HEK293T (cell line): ENCODE data around the gene TRIM29.

Experiments used
- CTCF ChIA-PET: fragments of 350-600 bp; formaldehyde crosslinking; extraction: SDS; loops from one replicate; lab custom pipeline; 2021; ENCODE audit warnings: antibody characterized with exemption, inconsistent platforms; lab: Yijun Ruan, JAX
- POLR2A ChIA-PET: fragments of 350-600 bp; formaldehyde crosslinking; extraction: SDS; loops from one replicate; lab custom pipeline; 2020; ENCODE audit warnings: antibody characterized with exemption, inconsistent platforms; lab: Yijun Ruan, JAX
- DNase-seq: peaks from one replicate; pipeline ENCODE4 v3.0.0; 2012; ENCODE audit warnings: mixed read lengths; ENCODE audit errors: extremely low spot score
- ARNT ChIP-seq: fragments of 450-650 bp; IDR thresholded peaks from 2 replicates; pipeline ENCODE4 v1.6.1; 2017; ENCODE audit warnings: mild to moderate bottlenecking
- BHLHE40 ChIP-seq: fragments of 450-650 bp; IDR thresholded peaks from 2 replicates; pipeline ENCODE4 v1.6.1; 2016; ENCODE audit warnings: mild to moderate bottlenecking, moderate library complexity, borderline replicate concordance
- CTBP1 ChIP-seq: fragments of 450-650 bp; IDR thresholded peaks from 2 replicates; pipeline ENCODE4 v1.6.1; 2016; ENCODE audit warnings: borderline replicate concordance
- ELF4 ChIP-seq: fragments of 450-650 bp; IDR thresholded peaks from 2 replicates; pipeline ENCODE4 v1.6.1; 2017; ENCODE audit warnings: antibody characterized with exemption
- FOXA1 ChIP-seq: fragments of 450-650 bp; IDR thresholded peaks from 2 replicates; pipeline ENCODE4 v1.6.1; 2016; ENCODE audit warnings: mild to moderate bottlenecking
- FOXK2 ChIP-seq: fragments of 450-650 bp; IDR thresholded peaks from 2 replicates; pipeline ENCODE4 v1.6.1; 2016; ENCODE audit warnings: mild to moderate bottlenecking
- FOXM1 ChIP-seq: fragments of 450-650 bp; IDR thresholded peaks from 2 replicates; pipeline ENCODE4 v1.6.1; 2017; ENCODE audit warnings: mild to moderate bottlenecking, borderline replicate concordance
- HDGF ChIP-seq: fragments of 450-650 bp; IDR thresholded peaks from 2 replicates; pipeline ENCODE4 v1.6.1; 2017; ENCODE audit warnings: antibody characterized with exemption, borderline replicate concordance
- L3MBTL2 ChIP-seq: fragments of 450-650 bp; conservative IDR thresholded peaks from 2 replicates; pipeline ENCODE4 v1.6.1; 2016; ENCODE audit warnings: mild to moderate bottlenecking
- LEF1 ChIP-seq: fragments of 450-650 bp; IDR thresholded peaks from 2 replicates; pipeline ENCODE4 v1.6.1; 2017; ENCODE audit warnings: mild to moderate bottlenecking, borderline replicate concordance
- NFRKB ChIP-seq: fragments of 450-650 bp; IDR thresholded peaks from 2 replicates; pipeline ENCODE4 v1.6.1; 2016; ENCODE audit warnings: mild to moderate bottlenecking, moderate library complexity
- SP1 ChIP-seq: fragments of 450-650 bp; IDR thresholded peaks from 2 replicates; pipeline ENCODE4 v1.6.1; 2017
- SUZ12 ChIP-seq: fragments of 450-650 bp; IDR thresholded peaks from 2 replicates; pipeline ENCODE4 v1.6.1; 2016; ENCODE audit warnings: mild to moderate bottlenecking
- TARDBP ChIP-seq: fragments of 450-650 bp; IDR thresholded peaks from 2 replicates; pipeline ENCODE4 v1.6.1; 2016
- ZNF384 ChIP-seq: fragments of 450-650 bp; IDR thresholded peaks from 2 replicates; pipeline ENCODE4 v1.6.1; 2016
- TF ChIP-seq, protein P1 (sequence below): fragments of 450-650 bp; IDR thresholded peaks from 2 replicates; pipeline ENCODE4 v1.6.1; 2016

The TRIM29 gene

DNA sequence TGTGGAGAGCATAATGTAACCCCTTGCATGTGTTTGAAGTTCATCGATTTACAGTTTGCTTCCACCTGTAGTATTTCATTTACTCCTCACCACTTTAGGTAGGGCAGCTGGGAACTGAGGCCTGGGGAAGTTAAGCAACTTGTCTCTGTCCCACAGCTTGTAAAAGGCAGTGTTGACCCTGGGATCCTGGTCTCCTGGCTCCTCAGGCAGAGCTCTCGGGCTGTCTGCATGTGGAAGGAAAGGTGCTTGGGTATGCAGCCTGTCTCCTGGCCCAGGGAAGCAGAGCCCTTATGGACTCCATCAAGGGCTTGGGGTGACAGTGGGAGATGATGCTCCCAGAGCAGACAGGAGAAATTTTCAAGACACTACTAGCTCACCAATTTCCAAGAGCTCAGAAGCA, 49.9 kb downstream of the TRIM29 start:
- TF ChIP-seq NFRKB: no peak
- TF ChIP-seq SP1: no peak
- TF ChIP-seq LEF1: no peak
- no peak for TF ChIP-seq BHLHE40
- TF ChIP-seq ELF4: no peak
- no peak for TF ChIP-seq HDGF
- no peak for TF ChIP-seq L3MBTL2
- no peak for TF ChIP-seq ARNT
- TF ChIP-seq TARDBP: no peak
- POLR2A ChIA-PET: no interaction called here

DNA sequence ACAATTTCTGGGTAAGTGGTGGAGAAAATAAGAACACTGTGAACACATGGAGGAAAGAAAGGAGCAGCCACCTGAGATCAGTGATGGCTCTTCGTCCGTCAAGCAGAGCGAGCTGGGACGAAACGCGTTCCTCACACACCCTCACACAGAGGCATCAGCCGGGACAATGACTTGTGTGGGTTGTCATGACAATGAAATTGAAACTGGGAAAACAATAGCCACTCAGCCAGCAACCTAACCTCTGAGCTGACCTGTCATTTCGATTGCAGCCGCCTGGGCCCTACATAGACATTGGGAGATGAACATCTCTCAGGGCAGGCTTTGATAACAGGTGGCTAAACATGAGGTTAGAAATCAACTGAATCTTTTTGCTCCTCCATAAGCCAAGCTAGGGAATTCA, 51.3 kb downstream of the TRIM29 start:
- ChIA-PET POLR2A (no interaction called here), CTCF (no interaction called here)
- DNase-seq: no peak
- TF ChIP-seq NFRKB: no peak
- TF ChIP-seq LEF1: no peak
- TF ChIP-seq ZNF384: no peak
- TF ChIP-seq SP1: no peak

More for the DNA sequence above, 49.9 kb downstream of the TRIM29 start:
- CTCF ChIA-PET: interaction anchor here (1.4 to 1.7 kb wide), 2 partner anchors 8 to 20 kb away, joined by 4 read pairs; no protein-coding TSS in a partner anchor
- DNase-seq: no peak

GRCh38 chr11:120079750-120080610, 57.9 kb downstream of the TRIM29 start:
- peak; percentile 41 for DNase-seq
- CTCF ChIA-PET: interaction anchor here (0.7 to 1.8 kb wide), 4 partner anchors 8 to 28 kb away, joined by 3 to 6 read pairs (median 4); no protein-coding TSS in a partner anchor
- TF ChIP-seq L3MBTL2 (peak; percentile 66), CTBP1 (no peak)
- POLR2A ChIA-PET: no interaction called here

DNA sequence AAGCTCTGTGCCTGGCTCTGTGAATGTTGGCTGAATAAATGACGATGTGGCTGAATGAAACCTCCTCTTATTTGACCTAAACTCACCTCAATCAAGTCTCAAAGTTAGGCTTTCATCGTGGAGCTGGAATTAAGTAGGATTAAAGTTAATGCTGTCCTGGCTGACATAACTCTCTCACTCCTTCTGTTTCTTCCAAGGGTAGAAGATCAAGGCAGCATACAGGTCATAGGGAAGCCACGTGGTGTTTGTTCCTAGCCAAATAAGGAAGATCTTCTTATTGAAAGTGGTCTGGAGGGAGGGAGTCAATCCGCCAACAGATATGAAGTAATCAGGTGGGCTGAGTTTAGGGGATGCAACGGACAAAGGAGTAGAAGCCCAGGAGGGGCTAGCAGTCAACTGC, 59.5 kb downstream of the TRIM29 start:
- DNase-seq: no peak
- TF ChIP-seq LEF1: no peak
- TF ChIP-seq ELF4: no peak
- TF ChIP-seq CTBP1: no peak
- TF ChIP-seq BHLHE40: no peak
- no peak for TF ChIP-seq FOXK2
- no peak for TF ChIP-seq ZNF384
- no peak for TF ChIP-seq ARNT
- TF ChIP-seq SP1: no peak
- TF ChIP-seq TARDBP: no peak
- TF ChIP-seq, protein P1, sequence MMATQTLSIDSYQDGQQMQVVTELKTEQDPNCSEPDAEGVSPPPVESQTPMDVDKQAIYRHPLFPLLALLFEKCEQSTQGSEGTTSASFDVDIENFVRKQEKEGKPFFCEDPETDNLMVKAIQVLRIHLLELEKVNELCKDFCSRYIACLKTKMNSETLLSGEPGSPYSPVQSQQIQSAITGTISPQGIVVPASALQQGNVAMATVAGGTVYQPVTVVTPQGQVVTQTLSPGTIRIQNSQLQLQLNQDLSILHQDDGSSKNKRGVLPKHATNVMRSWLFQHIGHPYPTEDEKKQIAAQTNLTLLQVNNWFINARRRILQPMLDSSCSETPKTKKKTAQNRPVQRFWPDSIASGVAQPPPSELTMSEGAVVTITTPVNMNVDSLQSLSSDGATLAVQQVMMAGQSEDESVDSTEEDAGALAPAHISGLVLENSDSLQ: no peak
- no peak for TF ChIP-seq FOXA1
- no peak for TF ChIP-seq NFRKB
- no peak for TF ChIP-seq FOXM1
- no peak for TF ChIP-seq HDGF
- TF ChIP-seq L3MBTL2: no peak
- CTCF ChIA-PET: interaction anchor here (1.8 kb wide), 1 partner anchor 12 kb away, joined by 6 read pairs; no protein-coding TSS in a partner anchor
- POLR2A ChIA-PET: no interaction called here

DNA sequence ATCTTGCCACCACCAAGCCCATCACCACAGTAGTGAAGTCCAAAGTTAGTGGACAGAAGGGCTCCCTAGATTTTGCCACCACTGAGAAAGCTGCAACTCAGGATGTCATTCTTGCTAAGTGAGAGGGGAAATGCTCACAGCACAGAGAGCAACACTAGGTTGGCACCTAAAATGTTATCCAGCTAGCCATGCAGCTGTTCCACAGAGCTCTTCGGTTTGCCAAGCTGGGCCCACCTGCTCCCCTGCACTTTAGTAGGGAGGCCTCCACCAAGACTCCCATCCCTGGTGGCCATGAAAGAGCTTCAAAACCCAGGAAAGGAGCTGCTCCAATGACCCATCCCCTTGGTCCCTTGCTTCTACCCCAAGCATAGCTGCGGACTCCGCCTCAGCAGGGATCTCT, 63.8 kb downstream of the TRIM29 start:
- no peak for DNase-seq
- POLR2A ChIA-PET: interaction anchor here (0.6 kb wide), 1 partner anchor 1296 kb away, joined by 3 read pairs; no protein-coding TSS in a partner anchor
- TF ChIP-seq ARNT: no peak
- TF ChIP-seq FOXM1: no peak
- TF ChIP-seq FOXA1: no peak
- TF ChIP-seq FOXK2: no peak
- no peak for TF ChIP-seq SP1
- CTCF ChIA-PET: interaction anchor here (1.2 kb wide), 1 partner anchor 750 kb away, joined by 3 read pairs; no protein-coding TSS in a partner anchor

DNA sequence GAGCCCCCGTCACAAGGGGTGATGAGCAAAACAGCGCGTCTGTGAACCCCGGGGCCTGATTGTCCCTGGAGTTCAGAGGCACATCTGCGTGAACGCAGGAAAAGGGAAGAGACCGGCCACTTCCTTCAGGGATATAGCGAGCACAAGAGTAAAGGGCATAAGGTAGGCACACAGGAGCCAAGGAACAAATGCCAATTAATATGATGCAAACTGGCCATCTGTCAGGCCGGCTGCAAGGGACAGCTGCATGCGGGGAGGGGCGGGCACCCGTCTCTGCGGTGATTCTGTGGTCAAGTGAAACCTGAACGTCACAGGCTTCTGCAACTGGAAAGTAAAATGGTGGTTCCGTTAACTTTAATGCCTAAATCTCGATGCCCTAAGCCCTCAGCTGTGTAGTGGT, 64.7 kb downstream of the TRIM29 start:
- CTCF ChIA-PET: no interaction called here
- POLR2A ChIA-PET: no interaction called here
- no peak for DNase-seq
- TF ChIP-seq L3MBTL2: no peak
- no peak for TF ChIP-seq ZNF384
- TF ChIP-seq ARNT: no peak
- TF ChIP-seq BHLHE40: no peak
- TF ChIP-seq, protein P1: no peak
- TF ChIP-seq TARDBP: no peak
- no peak for TF ChIP-seq NFRKB
- no peak for TF ChIP-seq FOXA1
- TF ChIP-seq CTBP1: no peak
- no peak for TF ChIP-seq SUZ12
- no peak for TF ChIP-seq SP1
- no peak for TF ChIP-seq FOXK2
- no peak for TF ChIP-seq FOXM1
- TF ChIP-seq LEF1: no peak
- TF ChIP-seq HDGF: no peak
- no peak for TF ChIP-seq ELF4

GRCh38 chr11:120068114-120068573, 69.8 kb downstream of the TRIM29 start:
- peak; percentile 44 for DNase-seq
- POLR2A ChIA-PET: no interaction called here
- CTCF ChIA-PET: no interaction called here

More at GRCh38 chr11:120068114-120068573, 69.8 kb downstream of the TRIM29 start:
- TF ChIP-seq CTBP1 (no peak), BHLHE40 (no peak), FOXM1 (no peak), ARNT (no peak)
- TF ChIP-seq, protein P1: 0 out of 2 replicates have a peak, but pooled peaks have one; percentile 28
